Stomach (tissue), 4 donors: ENCODE data around the gene KLK11.

Experiments
- POLR2A ChIP-seq, 4 donors: fragments of 450-650 bp; IDR thresholded peaks; one replicate each; pipeline ENCODE4 v1.6.1; 2016; ENCODE audit warnings: antibody characterized with exemption in 4 of 4, control low read depth in 2 of 4, mild to moderate bottlenecking in 1 of 4, moderate library complexity in 1 of 4
- TF ChIP-seq, protein P1 (sequence below), 7 experiments: fragments of 450-650 bp in 4 of 7; fragments of 200-600 bp in 3 of 7; sonication (generic) in 3 of 7; IDR thresholded peaks; one replicate each; pipeline ENCODE4 v1.5.1; 2016 to 2019; ENCODE audit warnings: antibody characterized with exemption in 7 of 7, control low read depth in 2 of 7, mild to moderate bottlenecking in 1 of 7

DNA sequence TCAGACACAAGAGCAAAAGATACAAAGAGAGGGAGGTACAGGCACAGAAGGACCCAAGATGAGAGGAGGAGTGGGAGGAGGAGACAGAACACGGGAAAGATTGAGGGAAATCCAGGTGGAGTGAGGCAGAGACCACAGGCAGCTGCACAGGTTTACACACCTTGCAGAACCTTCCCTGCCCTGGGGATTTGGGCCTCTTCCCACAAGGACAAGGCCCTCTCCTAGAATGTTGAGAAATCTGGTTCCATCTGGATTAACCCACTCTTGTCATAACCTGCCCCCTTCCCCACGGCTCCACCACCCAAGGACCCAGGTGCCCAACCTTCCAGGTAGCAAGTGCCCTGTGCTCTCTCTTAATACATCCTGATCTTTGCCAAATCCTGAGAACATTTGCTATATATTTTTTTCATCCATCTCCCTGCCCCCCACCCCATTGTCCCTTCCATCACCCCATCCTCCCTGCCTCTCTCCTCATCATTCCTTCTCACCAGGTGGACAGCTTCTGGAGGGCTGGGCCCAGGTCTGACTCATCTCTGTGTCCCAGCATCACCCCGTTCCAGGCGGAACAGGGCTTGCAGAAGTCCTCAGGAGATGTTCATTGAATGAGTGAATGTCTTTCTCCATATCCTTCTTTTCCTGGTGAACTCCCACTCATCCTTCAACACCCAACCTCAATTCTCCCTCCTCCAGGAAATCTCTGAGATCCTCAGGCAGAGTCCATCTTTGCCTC, 16.2 kb downstream of the KLK11 start:
- TF ChIP-seq, protein P1, sequence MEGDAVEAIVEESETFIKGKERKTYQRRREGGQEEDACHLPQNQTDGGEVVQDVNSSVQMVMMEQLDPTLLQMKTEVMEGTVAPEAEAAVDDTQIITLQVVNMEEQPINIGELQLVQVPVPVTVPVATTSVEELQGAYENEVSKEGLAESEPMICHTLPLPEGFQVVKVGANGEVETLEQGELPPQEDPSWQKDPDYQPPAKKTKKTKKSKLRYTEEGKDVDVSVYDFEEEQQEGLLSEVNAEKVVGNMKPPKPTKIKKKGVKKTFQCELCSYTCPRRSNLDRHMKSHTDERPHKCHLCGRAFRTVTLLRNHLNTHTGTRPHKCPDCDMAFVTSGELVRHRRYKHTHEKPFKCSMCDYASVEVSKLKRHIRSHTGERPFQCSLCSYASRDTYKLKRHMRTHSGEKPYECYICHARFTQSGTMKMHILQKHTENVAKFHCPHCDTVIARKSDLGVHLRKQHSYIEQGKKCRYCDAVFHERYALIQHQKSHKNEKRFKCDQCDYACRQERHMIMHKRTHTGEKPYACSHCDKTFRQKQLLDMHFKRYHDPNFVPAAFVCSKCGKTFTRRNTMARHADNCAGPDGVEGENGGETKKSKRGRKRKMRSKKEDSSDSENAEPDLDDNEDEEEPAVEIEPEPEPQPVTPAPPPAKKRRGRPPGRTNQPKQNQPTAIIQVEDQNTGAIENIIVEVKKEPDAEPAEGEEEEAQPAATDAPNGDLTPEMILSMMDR (IDR thresholded peaks at IDR 0.05): no peak
- no peak for TF ChIP-seq POLR2A (IDR thresholded peaks at IDR 0.05)
